ENCODE data around the gene EVI5. TPM values are rescaled to one million over a fixed set of nuclear protein-coding genes. Genes with fewer than 3 reads are reported as not detected.

EVI5 gene
- polyA plus RNA-seq, 3 donors, result 7.6 to 19.4 (median 14.3) TPM

DNA sequence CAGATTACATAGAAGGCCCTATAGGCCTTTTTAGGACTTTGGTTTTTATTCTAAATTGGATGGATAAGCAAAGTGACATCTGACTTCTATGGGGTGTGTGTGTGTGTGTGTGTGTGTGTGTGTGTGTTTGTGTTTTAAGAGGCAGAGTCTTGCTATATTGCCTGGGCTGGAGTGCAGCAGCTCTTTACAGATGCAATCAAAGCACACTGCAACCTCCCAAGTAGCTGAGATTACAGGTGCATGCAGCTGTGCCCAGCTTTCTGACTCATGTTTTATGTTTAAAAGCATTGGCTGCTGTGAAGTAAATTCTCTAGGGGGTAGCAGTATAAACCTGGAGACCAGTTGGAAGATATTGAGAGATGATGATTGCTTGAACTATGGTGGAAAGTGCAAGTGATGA lies 12.4 kb upstream of the EVI5 start:
- DNase-seq, result no peak
- no peak overlapping the region for H3K4me3 Mint-ChIP-seq
- intact Hi-C loops (cut with micrococcal nuclease), result no loop called here
- TF ChIP-seq, protein P1, sequence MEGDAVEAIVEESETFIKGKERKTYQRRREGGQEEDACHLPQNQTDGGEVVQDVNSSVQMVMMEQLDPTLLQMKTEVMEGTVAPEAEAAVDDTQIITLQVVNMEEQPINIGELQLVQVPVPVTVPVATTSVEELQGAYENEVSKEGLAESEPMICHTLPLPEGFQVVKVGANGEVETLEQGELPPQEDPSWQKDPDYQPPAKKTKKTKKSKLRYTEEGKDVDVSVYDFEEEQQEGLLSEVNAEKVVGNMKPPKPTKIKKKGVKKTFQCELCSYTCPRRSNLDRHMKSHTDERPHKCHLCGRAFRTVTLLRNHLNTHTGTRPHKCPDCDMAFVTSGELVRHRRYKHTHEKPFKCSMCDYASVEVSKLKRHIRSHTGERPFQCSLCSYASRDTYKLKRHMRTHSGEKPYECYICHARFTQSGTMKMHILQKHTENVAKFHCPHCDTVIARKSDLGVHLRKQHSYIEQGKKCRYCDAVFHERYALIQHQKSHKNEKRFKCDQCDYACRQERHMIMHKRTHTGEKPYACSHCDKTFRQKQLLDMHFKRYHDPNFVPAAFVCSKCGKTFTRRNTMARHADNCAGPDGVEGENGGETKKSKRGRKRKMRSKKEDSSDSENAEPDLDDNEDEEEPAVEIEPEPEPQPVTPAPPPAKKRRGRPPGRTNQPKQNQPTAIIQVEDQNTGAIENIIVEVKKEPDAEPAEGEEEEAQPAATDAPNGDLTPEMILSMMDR (IDR thresholded peaks at IDR 0.05), result no peak
- Histone ChIP-seq H2AFZ (ENCODE audit: insufficient read depth, low read depth, low read length, poor library complexity, severe bottlenecking) (no peak overlapping the region), H3K9ac (ENCODE audit: insufficient read depth, low read length, poor library complexity, severe bottlenecking) (no peak overlapping the region), H3K4me3 (replicated peaks in 1 of 3; ENCODE audit: low read depth in 2 of 3, low read length in 3 of 3) (no peak overlapping the region), H3K27me3 (ENCODE audit: control insufficient read depth in 2 of 2, insufficient read depth in 2 of 2, low read length in 2 of 2) (peaks cover 2 to 5% of the 10 kb centered on the region in 2 donors), H3K27ac (ENCODE audit: low read depth in 1 of 2, low read length in 2 of 2) (no peak overlapping the region), H3K79me2 (ENCODE audit: insufficient read depth, low read length) (no peaks in the 10 kb centered on the region), H3K4me1 (ENCODE audit: control insufficient read depth in 1 of 2, insufficient read depth in 2 of 2, low read length in 2 of 2) (peaks cover 3 to 4% of the 10 kb centered on the region in 2 donors), H3K9me3 (replicated peaks in 1 of 2; ENCODE audit: control insufficient read depth in 1 of 2, insufficient read depth in 1 of 2, low read length in 2 of 2) (no peaks in the 10 kb centered on the region), H4K20me1 (ENCODE audit: insufficient read depth, low read length) (no peaks in the 10 kb centered on the region), H3K4me2 (replicated peaks; ENCODE audit: extremely low read depth, low read length, poor library complexity, severe bottlenecking) (no peak overlapping the region), H3K36me3 (replicated peaks in 1 of 2; ENCODE audit: control insufficient read depth in 1 of 2, insufficient read depth in 2 of 2, low read length in 2 of 2) (no peaks in the 10 kb centered on the region)
- H3K9me3 Mint-ChIP-seq, result peaks cover 0 to 1% (median 0%) of the 10 kb centered on the region in 7 donors
- H3K27me3 Mint-ChIP-seq (ENCODE audit: low read depth in 3 of 3), result peaks cover 5 to 15% (median 9%) of the 10 kb centered on the region in 3 donors
- no peaks in the 10 kb centered on the region for H3K36me3 Mint-ChIP-seq
- no peak overlapping the region for H3K27ac Mint-ChIP-seq
- peaks cover 10% of the 10 kb centered on the region for H3K4me1 Mint-ChIP-seq

DNA sequence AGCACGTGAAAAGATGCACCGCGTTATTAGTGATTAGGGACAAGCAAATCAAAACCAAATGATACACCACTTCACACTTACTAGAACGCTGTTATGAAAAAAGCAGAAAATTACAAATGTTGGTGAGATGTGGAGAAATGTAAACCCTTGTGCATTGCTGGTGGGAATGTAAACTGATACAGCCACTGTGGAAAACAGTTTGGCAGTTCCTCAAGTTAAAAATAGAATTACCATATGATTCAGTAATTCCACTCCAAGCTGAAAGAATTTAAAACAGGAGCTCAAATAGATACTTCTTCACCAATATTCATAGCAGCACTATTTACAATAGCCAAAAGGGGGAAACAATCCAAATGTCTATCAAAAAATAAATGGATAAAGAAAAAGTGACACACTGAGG lies 10.3 kb upstream of the EVI5 start:
- H3K4me2 ChIP-seq (replicated peaks; ENCODE audit: extremely low read depth, low read length, poor library complexity, severe bottlenecking), result no peak overlapping the region
- H3K36me3 Mint-ChIP-seq, result no peaks in the 10 kb centered on the region
- no peak for DNase-seq
- H3K4me3 Mint-ChIP-seq, result peak overlapping the region in 1 of 2 donors; percentile 23
- no peak overlapping the region for H3K9ac ChIP-seq (ENCODE audit: insufficient read depth, low read length, poor library complexity, severe bottlenecking)
- no peaks in the 10 kb centered on the region for H3K79me2 ChIP-seq (ENCODE audit: insufficient read depth, low read length)
- H3K4me3 ChIP-seq (replicated peaks in 1 of 3; ENCODE audit: low read depth in 2 of 3, low read length in 3 of 3), result no peak overlapping the region
- no peak overlapping the region for H2AFZ ChIP-seq (ENCODE audit: insufficient read depth, low read depth, low read length, poor library complexity, severe bottlenecking)
- H3K9me3 ChIP-seq (replicated peaks in 1 of 2; ENCODE audit: control insufficient read depth in 1 of 2, insufficient read depth in 1 of 2, low read length in 2 of 2), result no peaks in the 10 kb centered on the region
- intact Hi-C loops (cut with micrococcal nuclease), result no loop called here
- H3K27me3 Mint-ChIP-seq (ENCODE audit: low read depth in 3 of 3), result peaks cover 5 to 16% (median 9%) of the 10 kb centered on the region in 3 donors
- no peaks in the 10 kb centered on the region for H3K36me3 ChIP-seq (replicated peaks in 1 of 2; ENCODE audit: control insufficient read depth in 1 of 2, insufficient read depth in 2 of 2, low read length in 2 of 2)
- H4K20me1 ChIP-seq (ENCODE audit: insufficient read depth, low read length), result no peaks in the 10 kb centered on the region
- H3K27me3 ChIP-seq (ENCODE audit: control insufficient read depth in 2 of 2, insufficient read depth in 2 of 2, low read length in 2 of 2), result peaks cover 2 to 8% of the 10 kb centered on the region in 2 donors
- H3K4me1 ChIP-seq (ENCODE audit: control insufficient read depth in 1 of 2, insufficient read depth in 2 of 2, low read length in 2 of 2), result peaks cover 5% of the 10 kb centered on the region in 2 donors
- no CpG with 5 or more reads among the region's 4 CpGs for WGBS (ENCODE audit: insufficient coverage)
- no peak overlapping the region for H3K27ac ChIP-seq (ENCODE audit: low read depth in 1 of 2, low read length in 2 of 2)
- peaks cover 12% of the 10 kb centered on the region for H3K4me1 Mint-ChIP-seq
- TF ChIP-seq, protein P1 (IDR thresholded peaks at IDR 0.05), result no peak
- peaks cover 0 to 1% (median 0%) of the 10 kb centered on the region in 7 donors for H3K9me3 Mint-ChIP-seq
- no peak overlapping the region for H3K27ac Mint-ChIP-seq
